ENCODE data around the gene SLC25A46. TPM values are rescaled to one million over a fixed set of nuclear protein-coding genes. Genes with fewer than 3 reads are reported as not detected.

SLC25A46 gene
- total and polyA plus RNA-seq, 9 of the 15 experiments (the other 6 are each of a cell fraction or from before 2014, with no cell fraction given), result 7.8 to 47.3 (median 31.8) TPM

DNA sequence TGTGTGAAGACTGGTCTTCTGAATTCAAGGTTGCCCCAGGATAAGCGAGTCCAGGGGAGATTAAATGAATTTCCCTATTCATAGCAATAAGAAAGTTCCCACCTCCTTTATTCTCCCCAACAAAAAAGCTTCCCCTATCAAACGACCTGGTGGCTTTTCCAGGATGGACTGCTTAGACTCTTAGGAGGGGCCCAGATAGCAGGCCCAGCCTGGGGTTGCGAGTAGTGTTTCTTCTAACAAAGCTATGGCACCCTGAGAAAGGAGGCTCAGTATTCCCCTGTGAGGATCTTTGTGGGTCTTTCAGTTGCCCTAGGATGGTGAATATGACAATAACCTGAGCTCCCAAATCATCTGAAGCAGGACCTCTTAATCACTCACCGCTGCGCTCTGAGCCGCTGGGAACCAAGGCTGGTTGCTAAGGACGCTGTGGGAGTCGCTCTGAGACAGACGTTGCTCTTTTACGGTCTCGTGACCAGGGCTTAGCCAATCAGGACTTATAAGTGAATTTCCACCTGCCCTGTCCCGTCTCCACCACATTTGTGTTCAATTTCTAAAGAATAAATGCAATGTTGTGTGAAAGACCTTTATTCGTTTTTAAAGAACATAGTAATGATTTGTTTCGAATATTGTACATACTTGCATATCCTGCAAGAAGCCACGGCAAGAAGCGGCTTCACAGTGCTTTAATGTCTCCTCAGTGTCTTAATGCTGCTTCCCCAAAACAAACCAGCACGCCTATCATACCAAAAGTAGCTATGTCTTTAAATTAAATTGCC, 12.4 kb upstream of the SLC25A46 start, which contains the start of gene TMEM232 (continued):
- TF ChIP-seq, protein P1, sequence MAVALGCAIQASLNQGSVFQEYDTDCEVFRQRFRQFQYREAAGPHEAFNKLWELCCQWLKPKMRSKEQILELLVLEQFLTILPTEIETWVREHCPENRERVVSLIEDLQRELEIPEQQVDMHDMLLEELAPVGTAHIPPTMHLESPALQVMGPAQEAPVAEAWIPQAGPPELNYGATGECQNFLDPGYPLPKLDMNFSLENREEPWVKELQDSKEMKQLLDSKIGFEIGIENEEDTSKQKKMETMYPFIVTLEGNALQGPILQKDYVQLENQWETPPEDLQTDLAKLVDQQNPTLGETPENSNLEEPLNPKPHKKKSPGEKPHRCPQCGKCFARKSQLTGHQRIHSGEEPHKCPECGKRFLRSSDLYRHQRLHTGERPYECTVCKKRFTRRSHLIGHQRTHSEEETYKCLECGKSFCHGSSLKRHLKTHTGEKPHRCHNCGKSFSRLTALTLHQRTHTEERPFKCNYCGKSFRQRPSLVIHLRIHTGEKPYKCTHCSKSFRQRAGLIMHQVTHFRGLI (CRISPR knock-in tag; IDR thresholded peaks at IDR 0.05), result no peak
- TF ChIP-seq, protein P2, sequence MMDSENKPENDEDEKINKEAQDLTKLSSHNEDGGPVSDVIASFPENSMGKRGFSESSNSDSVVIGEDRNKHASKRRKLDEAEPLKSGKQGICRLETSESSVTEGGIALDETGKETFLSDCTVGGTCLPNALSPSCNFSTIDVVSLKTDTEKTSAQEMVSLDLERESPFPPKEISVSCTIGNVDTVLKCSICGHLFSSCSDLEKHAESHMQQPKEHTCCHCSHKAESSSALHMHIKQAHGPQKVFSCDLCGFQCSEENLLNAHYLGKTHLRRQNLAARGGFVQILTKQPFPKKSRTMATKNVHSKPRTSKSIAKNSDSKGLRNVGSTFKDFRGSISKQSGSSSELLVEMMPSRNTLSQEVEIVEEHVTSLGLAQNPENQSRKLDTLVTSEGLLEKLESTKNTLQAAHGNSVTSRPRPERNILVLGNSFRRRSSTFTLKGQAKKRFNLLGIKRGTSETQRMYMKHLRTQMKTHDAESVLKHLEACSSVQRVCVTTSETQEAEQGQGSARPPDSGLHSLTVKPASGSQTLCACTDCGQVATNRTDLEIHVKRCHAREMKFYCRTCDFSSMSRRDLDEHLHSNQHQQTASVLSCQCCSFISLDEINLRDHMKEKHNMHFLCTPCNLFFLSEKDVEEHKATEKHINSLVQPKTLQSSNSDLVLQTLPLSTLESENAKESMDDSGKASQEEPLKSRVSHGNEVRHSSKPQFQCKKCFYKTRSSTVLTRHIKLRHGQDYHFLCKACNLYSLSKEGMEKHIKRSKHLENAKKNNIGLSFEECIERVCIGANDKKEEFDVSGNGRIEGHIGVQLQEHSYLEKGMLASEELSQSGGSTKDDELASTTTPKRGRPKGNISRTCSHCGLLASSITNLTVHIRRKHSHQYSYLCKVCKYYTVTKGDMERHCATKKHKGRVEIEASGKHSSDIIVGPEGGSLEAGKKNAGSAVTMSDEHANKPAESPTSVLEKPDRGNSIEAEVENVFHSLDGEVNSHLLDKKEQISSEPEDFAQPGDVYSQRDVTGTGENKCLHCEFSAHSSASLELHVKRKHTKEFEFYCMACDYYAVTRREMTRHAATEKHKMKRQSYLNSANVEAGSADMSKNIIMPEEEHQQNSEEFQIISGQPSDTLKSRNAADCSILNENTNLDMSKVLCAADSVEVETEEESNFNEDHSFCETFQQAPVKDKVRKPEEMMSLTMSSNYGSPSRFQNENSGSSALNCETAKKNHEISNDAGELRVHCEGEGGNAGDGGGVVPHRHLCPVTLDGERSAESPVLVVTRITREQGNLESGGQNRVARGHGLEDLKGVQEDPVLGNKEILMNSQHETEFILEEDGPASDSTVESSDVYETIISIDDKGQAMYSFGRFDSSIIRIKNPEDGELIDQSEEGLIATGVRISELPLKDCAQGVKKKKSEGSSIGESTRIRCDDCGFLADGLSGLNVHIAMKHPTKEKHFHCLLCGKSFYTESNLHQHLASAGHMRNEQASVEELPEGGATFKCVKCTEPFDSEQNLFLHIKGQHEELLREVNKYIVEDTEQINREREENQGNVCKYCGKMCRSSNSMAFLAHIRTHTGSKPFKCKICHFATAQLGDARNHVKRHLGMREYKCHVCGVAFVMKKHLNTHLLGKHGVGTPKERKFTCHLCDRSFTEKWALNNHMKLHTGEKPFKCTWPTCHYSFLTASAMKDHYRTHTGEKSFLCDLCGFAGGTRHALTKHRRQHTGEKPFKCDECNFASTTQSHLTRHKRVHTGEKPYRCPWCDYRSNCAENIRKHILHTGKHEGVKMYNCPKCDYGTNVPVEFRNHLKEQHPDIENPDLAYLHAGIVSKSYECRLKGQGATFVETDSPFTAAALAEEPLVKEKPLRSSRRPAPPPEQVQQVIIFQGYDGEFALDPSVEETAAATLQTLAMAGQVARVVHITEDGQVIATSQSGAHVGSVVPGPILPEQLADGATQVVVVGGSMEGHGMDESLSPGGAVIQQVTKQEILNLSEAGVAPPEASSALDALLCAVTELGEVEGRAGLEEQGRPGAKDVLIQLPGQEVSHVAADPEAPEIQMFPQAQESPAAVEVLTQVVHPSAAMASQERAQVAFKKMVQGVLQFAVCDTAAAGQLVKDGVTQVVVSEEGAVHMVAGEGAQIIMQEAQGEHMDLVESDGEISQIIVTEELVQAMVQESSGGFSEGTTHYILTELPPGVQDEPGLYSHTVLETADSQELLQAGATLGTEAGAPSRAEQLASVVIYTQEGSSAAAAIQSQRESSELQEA (IDR thresholded peaks at IDR 0.05; ENCODE audit: low read depth), result no peak
- TF ChIP-seq, protein P3, sequence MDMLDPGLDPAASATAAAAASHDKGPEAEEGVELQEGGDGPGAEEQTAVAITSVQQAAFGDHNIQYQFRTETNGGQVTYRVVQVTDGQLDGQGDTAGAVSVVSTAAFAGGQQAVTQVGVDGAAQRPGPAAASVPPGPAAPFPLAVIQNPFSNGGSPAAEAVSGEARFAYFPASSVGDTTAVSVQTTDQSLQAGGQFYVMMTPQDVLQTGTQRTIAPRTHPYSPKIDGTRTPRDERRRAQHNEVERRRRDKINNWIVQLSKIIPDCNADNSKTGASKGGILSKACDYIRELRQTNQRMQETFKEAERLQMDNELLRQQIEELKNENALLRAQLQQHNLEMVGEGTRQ (CRISPR knock-in tag; IDR thresholded peaks at IDR 0.05), result peak; percentile 93
- TF ChIP-seq NFYB (IDR thresholded peaks at IDR 0.05; ENCODE audit: extremely low read depth, insufficient read length) (peak; percentile 68), TOE1 (IDR thresholded peaks at IDR 0.05; ENCODE audit: borderline replicate concordance) (peak; percentile 87), TOE1 (CRISPR knock-in tag; IDR thresholded peaks at IDR 0.05; ENCODE audit: borderline replicate concordance, low read depth) (no peak), RBM25 (IDR thresholded peaks at IDR 0.05; ENCODE audit: low read depth, low read length, severe bottlenecking) (peak; percentile 74), ZC3H8 (IDR thresholded peaks at IDR 0.05) (no peak)
- TF ChIP-seq, protein P4, sequence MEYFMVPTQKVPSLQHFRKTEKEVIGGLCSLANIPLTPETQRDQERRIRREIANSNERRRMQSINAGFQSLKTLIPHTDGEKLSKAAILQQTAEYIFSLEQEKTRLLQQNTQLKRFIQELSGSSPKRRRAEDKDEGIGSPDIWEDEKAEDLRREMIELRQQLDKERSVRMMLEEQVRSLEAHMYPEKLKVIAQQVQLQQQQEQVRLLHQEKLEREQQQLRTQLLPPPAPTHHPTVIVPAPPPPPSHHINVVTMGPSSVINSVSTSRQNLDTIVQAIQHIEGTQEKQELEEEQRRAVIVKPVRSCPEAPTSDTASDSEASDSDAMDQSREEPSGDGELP (CRISPR knock-in tag; IDR thresholded peaks at IDR 0.05; ENCODE audit: borderline replicate concordance), result 0 out of 2 replicates have a peak, but pooled peaks have one; percentile 24
- TF ChIP-seq, protein P5, sequence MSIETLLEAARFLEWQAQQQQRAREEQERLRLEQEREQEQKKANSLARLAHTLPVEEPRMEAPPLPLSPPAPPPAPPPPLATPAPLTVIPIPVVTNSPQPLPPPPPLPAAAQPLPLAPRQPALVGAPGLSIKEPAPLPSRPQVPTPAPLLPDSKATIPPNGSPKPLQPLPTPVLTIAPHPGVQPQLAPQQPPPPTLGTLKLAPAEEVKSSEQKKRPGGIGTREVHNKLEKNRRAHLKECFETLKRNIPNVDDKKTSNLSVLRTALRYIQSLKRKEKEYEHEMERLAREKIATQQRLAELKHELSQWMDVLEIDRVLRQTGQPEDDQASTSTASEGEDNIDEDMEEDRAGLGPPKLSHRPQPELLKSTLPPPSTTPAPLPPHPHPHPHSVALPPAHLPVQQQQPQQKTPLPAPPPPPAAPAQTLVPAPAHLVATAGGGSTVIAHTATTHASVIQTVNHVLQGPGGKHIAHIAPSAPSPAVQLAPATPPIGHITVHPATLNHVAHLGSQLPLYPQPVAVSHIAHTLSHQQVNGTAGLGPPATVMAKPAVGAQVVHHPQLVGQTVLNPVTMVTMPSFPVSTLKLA (conservative IDR thresholded peaks at IDR 0.05), result peak; percentile 47 to 58; a peak in 3 of 4 replicates

All from K562 (cell line).